ENCODE data around the gene SETBP1.

DNA sequence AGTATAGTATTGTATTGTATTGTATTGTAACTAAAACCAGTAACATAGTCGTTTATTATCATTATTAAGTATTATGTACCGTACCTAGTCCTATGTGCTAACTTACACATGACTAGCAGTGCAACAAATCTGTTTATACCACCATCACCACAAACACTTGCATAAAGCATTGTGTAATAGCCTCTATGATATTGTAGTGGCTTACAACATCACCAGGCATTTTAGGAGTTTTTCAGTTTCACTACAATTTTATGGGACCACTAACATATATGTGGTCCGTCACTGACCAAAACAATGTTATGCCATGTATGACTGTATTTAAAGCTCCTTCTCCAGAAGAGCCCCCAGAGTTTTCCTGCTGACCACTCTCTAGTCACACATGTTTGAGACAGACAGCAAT lies 306.2 kb downstream of the SETBP1 start:
- TF ChIP-seq, protein P1, sequence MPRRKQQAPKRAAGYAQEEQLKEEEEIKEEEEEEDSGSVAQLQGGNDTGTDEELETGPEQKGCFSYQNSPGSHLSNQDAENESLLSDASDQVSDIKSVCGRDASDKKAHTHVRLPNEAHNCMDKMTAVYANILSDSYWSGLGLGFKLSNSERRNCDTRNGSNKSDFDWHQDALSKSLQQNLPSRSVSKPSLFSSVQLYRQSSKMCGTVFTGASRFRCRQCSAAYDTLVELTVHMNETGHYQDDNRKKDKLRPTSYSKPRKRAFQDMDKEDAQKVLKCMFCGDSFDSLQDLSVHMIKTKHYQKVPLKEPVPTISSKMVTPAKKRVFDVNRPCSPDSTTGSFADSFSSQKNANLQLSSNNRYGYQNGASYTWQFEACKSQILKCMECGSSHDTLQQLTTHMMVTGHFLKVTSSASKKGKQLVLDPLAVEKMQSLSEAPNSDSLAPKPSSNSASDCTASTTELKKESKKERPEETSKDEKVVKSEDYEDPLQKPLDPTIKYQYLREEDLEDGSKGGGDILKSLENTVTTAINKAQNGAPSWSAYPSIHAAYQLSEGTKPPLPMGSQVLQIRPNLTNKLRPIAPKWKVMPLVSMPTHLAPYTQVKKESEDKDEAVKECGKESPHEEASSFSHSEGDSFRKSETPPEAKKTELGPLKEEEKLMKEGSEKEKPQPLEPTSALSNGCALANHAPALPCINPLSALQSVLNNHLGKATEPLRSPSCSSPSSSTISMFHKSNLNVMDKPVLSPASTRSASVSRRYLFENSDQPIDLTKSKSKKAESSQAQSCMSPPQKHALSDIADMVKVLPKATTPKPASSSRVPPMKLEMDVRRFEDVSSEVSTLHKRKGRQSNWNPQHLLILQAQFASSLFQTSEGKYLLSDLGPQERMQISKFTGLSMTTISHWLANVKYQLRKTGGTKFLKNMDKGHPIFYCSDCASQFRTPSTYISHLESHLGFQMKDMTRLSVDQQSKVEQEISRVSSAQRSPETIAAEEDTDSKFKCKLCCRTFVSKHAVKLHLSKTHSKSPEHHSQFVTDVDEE (CRISPR knock-in tag; IDR thresholded peaks at IDR 0.05): no peak
- TF ChIP-seq CSDC2 (CRISPR knock-in tag; IDR thresholded peaks at IDR 0.05) (no peak), ZFP30 (CRISPR knock-in tag; IDR thresholded peaks at IDR 0.05) (no peak), ZFP3 (CRISPR knock-in tag; IDR thresholded peaks at IDR 0.05) (no peak)

All from SK-N-SH treated with all-trans-retinoic acid at 6 μM for 48 hours (cell line).